Adrenal gland (tissue), 5 donors: ENCODE results near the gene PRR19.

Source experiments
- CTCF ChIP-seq, 6 experiments: fragments of 450-650 bp in 4 of 6; fragments of 200-600 bp in 2 of 6; sonication (generic) in 1 of 6; IDR thresholded peaks; 1 replicate in 5 of 6; 2 replicates in 1 of 6; pipeline versions ENCODE4 v1.5.1 to v1.8.0; 2016 to 2021; ENCODE audit warnings: antibody characterized with exemption in 6 of 6, mild to moderate bottlenecking in 2 of 6, moderate library complexity in 1 of 6
- POLR2A ChIP-seq, 2 donors: fragments of 450-650 bp; IDR thresholded peaks; one replicate each; pipeline ENCODE4 v1.6.1; 2017; ENCODE audit warnings: antibody characterized with exemption in 2 of 2, mild to moderate bottlenecking in 2 of 2, moderate library complexity in 1 of 2
- donor health status: DM: no; HTN: no; CAD: no.

GRCh38 chr19:42327381-42327780 is 25.4 kb downstream of the PRR19 start:
- TF ChIP-seq CTCF (IDR thresholded peaks at IDR 0.05) (no peak), POLR2A (IDR thresholded peaks at IDR 0.05) (no peak)
